IMR-90 (cell line): Measurements from ENCODE around the gene CACNA1F. TPM values are rescaled to one million over a fixed set of nuclear protein-coding genes. Genes with fewer than 3 reads are reported as not detected.

Source experiments
- BHLHE40 ChIP-seq: fragments of 150-350 bp; IDR thresholded peaks from 2 replicates; pipeline ENCODE4 v1.6.1; 2016; ENCODE audit warnings: mild to moderate bottlenecking, low read depth, low read length
- CEBPB ChIP-seq: IDR thresholded peaks from 2 replicates; pipeline ENCODE4 v1.6.1; 2012; ENCODE audit warnings: low read depth, low read length, improper control_type of control experiment
- CHD1 ChIP-seq: IDR thresholded peaks from 2 replicates; pipeline ENCODE4 v1.6.1; 2012; ENCODE audit warnings: low read depth, low read length, improper control_type of control experiment
- RAD21 ChIP-seq: IDR thresholded peaks from 2 replicates; pipeline ENCODE4 v1.6.1; 2012; ENCODE audit warnings: low read length, improper control_type of control experiment
- polyA plus RNA-seq, 3 experiments: library from polyadenylated mRNA; depleted of rRNA; stranded (reverse); fragments of >200 nt; gene quantifications; 2 replicates each; pipeline ENCODE4 v1.2.3, GENCODE V29; 2012; ENCODE audit warnings: low replicate concordance in 1 of 3
- total RNA-seq: library from RNA; depleted of rRNA; stranded (reverse); fragments of >200 nt; gene quantifications from 2 replicates; pipeline ENCODE4 v1.2.3, GENCODE V29; 2012

Gene CACNA1F
- total and polyA plus RNA-seq, 2 of the 4 experiments (the other 2 are of a cell fraction), result not detected

GRCh38 chrX:49155900-49156837 is 77.0 kb downstream of the CACNA1F start (continued):
- TF ChIP-seq CHD1 (no peak), BHLHE40 (no peak), CEBPB (no peak), RAD21 (peak; percentile 26; the same call in 1 of the 2 replicates)
